Thyroid gland (tissue), 4 donors: ENCODE data around the gene LPP.

Experiments used
- POLR2A ChIP-seq, 2 donors: fragments of 450-650 bp; IDR thresholded peaks; one replicate each; pipeline ENCODE4 v1.6.1; 2017; ENCODE audit warnings: antibody characterized with exemption in 2 of 2, mild to moderate bottlenecking in 2 of 2, moderate library complexity in 1 of 2
- TF ChIP-seq, protein P1 (sequence below), 6 experiments: fragments of 200-600 bp in 3 of 6; fragments of 450-650 bp in 3 of 6; sonication (generic) in 3 of 6; IDR thresholded peaks; one replicate each; pipeline ENCODE4 v1.5.1; 2016 to 2019; ENCODE audit warnings: antibody characterized with exemption in 6 of 6, mild to moderate bottlenecking in 2 of 6, inconsistent platforms in 1 of 6, moderate library complexity in 1 of 6

DNA sequence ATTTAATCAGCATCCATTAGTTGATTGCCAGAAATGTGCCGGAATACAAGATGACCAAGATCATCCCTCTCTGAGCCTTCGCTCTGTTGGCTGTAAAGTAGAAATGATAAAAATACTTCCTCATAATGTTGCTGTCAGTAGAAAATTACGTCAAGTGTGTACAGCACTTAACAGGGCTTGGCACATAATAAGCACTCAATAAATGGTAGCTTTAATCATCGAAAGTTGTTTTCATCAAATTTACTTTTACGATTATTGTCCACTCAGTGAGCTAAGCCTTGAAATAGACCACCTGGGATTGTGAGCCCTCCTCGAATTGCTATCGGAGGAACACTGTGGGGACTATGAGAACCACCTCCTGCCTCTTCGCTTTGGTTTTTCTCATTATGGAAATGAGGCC is 716.5 kb downstream of the LPP start:
- TF ChIP-seq, protein P1, sequence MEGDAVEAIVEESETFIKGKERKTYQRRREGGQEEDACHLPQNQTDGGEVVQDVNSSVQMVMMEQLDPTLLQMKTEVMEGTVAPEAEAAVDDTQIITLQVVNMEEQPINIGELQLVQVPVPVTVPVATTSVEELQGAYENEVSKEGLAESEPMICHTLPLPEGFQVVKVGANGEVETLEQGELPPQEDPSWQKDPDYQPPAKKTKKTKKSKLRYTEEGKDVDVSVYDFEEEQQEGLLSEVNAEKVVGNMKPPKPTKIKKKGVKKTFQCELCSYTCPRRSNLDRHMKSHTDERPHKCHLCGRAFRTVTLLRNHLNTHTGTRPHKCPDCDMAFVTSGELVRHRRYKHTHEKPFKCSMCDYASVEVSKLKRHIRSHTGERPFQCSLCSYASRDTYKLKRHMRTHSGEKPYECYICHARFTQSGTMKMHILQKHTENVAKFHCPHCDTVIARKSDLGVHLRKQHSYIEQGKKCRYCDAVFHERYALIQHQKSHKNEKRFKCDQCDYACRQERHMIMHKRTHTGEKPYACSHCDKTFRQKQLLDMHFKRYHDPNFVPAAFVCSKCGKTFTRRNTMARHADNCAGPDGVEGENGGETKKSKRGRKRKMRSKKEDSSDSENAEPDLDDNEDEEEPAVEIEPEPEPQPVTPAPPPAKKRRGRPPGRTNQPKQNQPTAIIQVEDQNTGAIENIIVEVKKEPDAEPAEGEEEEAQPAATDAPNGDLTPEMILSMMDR (IDR thresholded peaks at IDR 0.05): no peak
- no peak for TF ChIP-seq POLR2A (IDR thresholded peaks at IDR 0.05)
